Heart left ventricle (tissue), 16 donors: ENCODE data around the gene ATXN2. TPM values are rescaled to one million over a fixed set of nuclear protein-coding genes. Genes with fewer than 3 reads are reported as not detected.
"Not testable (repeated sequence)": the region's sequence is repeated elsewhere in the genome, so short reads cannot be mapped to it uniquely, and the experiment has no call there.

Source experiments
- ATAC-seq, 4 donors: fragments of 200-7000 bp; cut with Tn5 transposase; one replicate each; pipeline ENCODE4 v1.9.1; 2020 to 2022; ENCODE audit warnings: moderate library complexity in 4 of 4, mild to moderate bottlenecking in 3 of 4, moderate number of reproducible peaks in 1 of 4
- DNase-seq, 5 donors: peaks; one replicate each; pipeline ENCODE4 v3.0.0-alpha.2; 2020
- H3K27ac ChIP-seq, 12 donors: fragments of 200-600 bp; sonication (generic) in 4 of 12; one replicate each; pipeline versions ENCODE4 v1.5.0 to v1.8.0; 2016 to 2022; ENCODE audit warnings: mild to moderate bottlenecking in 2 of 12
- H3K27me3 ChIP-seq, 9 donors: fragments of 200-600 bp; sonication (generic) in 2 of 9; one replicate each; pipeline versions ENCODE4 v1.5.1 to v1.8.0; 2016 to 2022; ENCODE audit warnings: mild to moderate bottlenecking in 3 of 9
- H3K36me3 ChIP-seq, 9 donors: fragments of 200-600 bp; sonication (generic) in 2 of 9; one replicate each; pipeline versions ENCODE4 v1.5.0 to v1.8.0; 2018 to 2022; ENCODE audit warnings: mild to moderate bottlenecking in 2 of 9
- H3K4me1 ChIP-seq, 12 donors: fragments of 200-600 bp; sonication (generic) in 4 of 12; one replicate each; pipeline versions ENCODE4 v1.5.0 to v1.8.0; 2016 to 2022; ENCODE audit warnings: mild to moderate bottlenecking in 3 of 12
- H3K4me3 ChIP-seq, 12 donors: fragments of 200-600 bp; sonication (generic) in 4 of 12; one replicate each; pipeline versions ENCODE4 v1.5.0 to v1.8.0; 2017 to 2022; ENCODE audit warnings: mild to moderate bottlenecking in 9 of 12, moderate library complexity in 4 of 12
- H3K9me3 ChIP-seq, 12 donors: fragments of 200-600 bp; sonication (generic) in 4 of 12; one replicate each; pipeline versions ENCODE4 v1.5.0 to v1.8.0; 2016 to 2022; ENCODE audit warnings: mild to moderate bottlenecking in 1 of 12
- CTCF ChIP-seq, 12 donors: fragments of 200-600 bp; sonication (generic) in 4 of 12; IDR thresholded peaks; one replicate each; pipeline versions ENCODE4 v1.5.0 to v1.8.0; 2018 to 2022; ENCODE audit warnings: antibody characterized with exemption in 12 of 12, mild to moderate bottlenecking in 5 of 12
- POLR2A ChIP-seq, 2 donors: fragments of 450-650 bp; IDR thresholded peaks; one replicate each; pipeline ENCODE4 v1.6.1; 2017; ENCODE audit warnings: antibody characterized with exemption in 2 of 2, mild to moderate bottlenecking in 2 of 2, moderate library complexity in 2 of 2
- WGBS, 4 donors: extraction: QIAGEN DNeasy Blood & Tissue Kit in 2 of 4; methylation state at CpG; one replicate each; pipeline versions ENCODE4 v1.1.5 to v1.1.7; 2013 to 2018; 5-methylcytosine and 5-hydroxymethylcytosine counted together
- intact Hi-C, 10 donors: fragments of 100-400 bp; cut with DNase I; formaldehyde crosslinking; loops; one replicate each; pipeline versions ENCODE4 v1.11.1 to v1.14.2; 2022
- polyA plus RNA-seq, 2 donors: library from polyadenylated mRNA; stranded (reverse); fragments of 200-250 nt; gene quantifications; one replicate each; pipeline ENCODE4 v1.2.3, GENCODE V29; 2013
- total RNA-seq, 9 donors: library from RNA; depleted of rRNA in 2 of 9; stranded (reverse); fragments of >200 nt in 2 of 9; fragmentation: NEBNext Ultra II Directional in 3 of 9; extraction: Animal tissue kit (Norgen Biotek cat#: 25700) in 3 of 9; gene quantifications; one replicate each; pipeline versions ENCODE4 v1.1.0 to v1.2.4, GENCODE V29; 2016 to 2023
- donor health status: ischemic (EF 13 %, LVEDD 7.1; RV severe dilation, severe dysfunction).
- donor health status: healthy with polysubstance abuse.
- donor health status: DM: no; HTN: yes; CAD: no.
- donor health status: DM: no; HTN: no; CAD: no.
- donor health status: ischemic (EF 25% LVEDD 6.9; RV normal size, moderate dysfunction).
- donor health status: ischemic (EF 25% LVEDD 5.7; RV mildly dilated, moderate dysfunction).
- donor health status: healthy.
- donor health status: DM: yes; HTN: yes; CAD: no.
- donor health status: ischemic (EF 35%, LVEDD 5.7; RV mildly dilated, moderate dysfunction).
- donor health status: nonischemic (EF 11% LVEDD 7.7; RV severe dilation, severe dysfunction).
- donor health status: DM: yes; HTN: yes; CAD: no.
- donor health status: PGD.
- donor health status: ischemic (EF 29% LVEDD 5.4; RV normal size, mild dysfunction).
- donor health status: nonischemic (EF 23%, LVEDD 6.1; RV moderate dilation, normal function).

ATXN2 gene
- total and polyA plus RNA-seq, 11 donors: 23.6 to 59.3 (median 46.8) TPM

- no peaks in the 10 kb centered on the region for H3K36me3 ChIP-seq
- WGBS, 4 donors: 79 to 87% (median 83%) methylated on average over 7 of the region's 7 CpGs
- no peak for TF ChIP-seq POLR2A (IDR thresholded peaks at IDR 0.05)
- no peak for TF ChIP-seq CTCF (IDR thresholded peaks at IDR 0.05)
- peak in 2 of 4 donors; percentile 31 to 69 for ATAC-seq
- H3K27ac ChIP-seq: no peak overlapping the region
- H3K27me3 ChIP-seq: no peaks in the 10 kb centered on the region
- H3K9me3 ChIP-seq: no peaks in the 10 kb centered on the region
- intact Hi-C loops: no loop called here
- no peak for DNase-seq
- no peak overlapping the region for H3K4me3 ChIP-seq
- H3K4me1 ChIP-seq: no peaks in the 10 kb centered on the region
These were observed 17.1 kb upstream of the ATXN2 start for GRCh38 chr12:111616177-111616623.

GRCh38 chr12:111607239-111607638, 8.1 kb upstream of the ATXN2 start:
- intact Hi-C loops: no loop called here
- DNase-seq: no peak
- no peaks in the 10 kb centered on the region for H3K4me1 ChIP-seq
- ATAC-seq: no peak
- WGBS, 4 donors: 78 to 85% (median 82%) methylated on average over 3 of the region's 3 CpGs
- no peak for TF ChIP-seq CTCF (IDR thresholded peaks at IDR 0.05)
- no peak for TF ChIP-seq POLR2A (IDR thresholded peaks at IDR 0.05)
- H3K36me3 ChIP-seq: no peaks in the 10 kb centered on the region
- no peaks in the 10 kb centered on the region for H3K9me3 ChIP-seq
- H3K27ac ChIP-seq: no peak overlapping the region
- no peaks in the 10 kb centered on the region for H3K27me3 ChIP-seq
- no peak overlapping the region for H3K4me3 ChIP-seq

GRCh38 chr12:111606767-111607230, 7.7 kb upstream of the ATXN2 start:
- Histone ChIP-seq H3K9me3 (no peaks in the 10 kb centered on the region), H3K27me3 (no peaks in the 10 kb centered on the region), H3K4me1 (no peaks in the 10 kb centered on the region), H3K4me3 (no peak overlapping the region), H3K27ac (no peak overlapping the region), H3K36me3 (no peaks in the 10 kb centered on the region)
- WGBS, 4 donors: 76 to 96% (median 86%) methylated on average over 3 of the region's 3 CpGs
- ATAC-seq: no peak
- intact Hi-C loops: no loop called here
- TF ChIP-seq POLR2A (IDR thresholded peaks at IDR 0.05) (no peak), CTCF (IDR thresholded peaks at IDR 0.05) (no peak)
- DNase-seq: no peak

GRCh38 chr12:111605911-111606766, 7.0 kb upstream of the ATXN2 start:
- ATAC-seq (no peak), DNase-seq (no peak)
- no peaks in the 10 kb centered on the region for H3K27me3 ChIP-seq
- no peak overlapping the region for H3K4me3 ChIP-seq
- no peaks in the 10 kb centered on the region for H3K4me1 ChIP-seq
- intact Hi-C loops: no loop called here
- 83 to 89% (median 87%) methylated on average over 7 of the region's 7 CpGs for WGBS, 4 donors
- H3K36me3 ChIP-seq: no peaks in the 10 kb centered on the region
- TF ChIP-seq CTCF (IDR thresholded peaks at IDR 0.05) (no peak), POLR2A (IDR thresholded peaks at IDR 0.05) (no peak)
- no peak overlapping the region for H3K27ac ChIP-seq
- no peaks in the 10 kb centered on the region for H3K9me3 ChIP-seq

- H3K9me3 ChIP-seq, H3K4me3 ChIP-seq, ATAC-seq, H3K27ac ChIP-seq, H3K27me3 ChIP-seq, intact Hi-C loops, DNase-seq, H3K36me3 ChIP-seq: not testable (repeated sequence)
- peaks cover 0 to 11% (median 8%) of the 10 kb centered on the region in 12 donors for H3K4me1 ChIP-seq
- 95 to 97% (median 96%) methylated on average over 11 of the region's 11 CpGs for WGBS, 4 donors
These were observed 3.7 kb upstream of the ATXN2 start for GRCh38 chr12:111602857-111603256.
